ENCODE data around the gene TNMD. TPM values are rescaled to one million over a fixed set of nuclear protein-coding genes. Genes with fewer than 3 reads are reported as not detected.
"Not testable (repeated sequence)": the region's sequence is repeated elsewhere in the genome, so short reads cannot be mapped to it uniquely, and the experiment has no call there.

The TNMD gene
- 1 to 10 TPM in 1 of 4 donors, not detected in 3; 1.7 TPM for total RNA-seq

- intact Hi-C loops (cut with DNase I; ENCODE audit: low total_unique reads): no loop called here
- H3K9me3 ChIP-seq: no peaks in the 10 kb centered on the region
- H3K36me3 ChIP-seq: no peaks in the 10 kb centered on the region
- no peak for DNase-seq
- no peaks in the 10 kb centered on the region for H3K4me1 ChIP-seq
- H3K4me3 ChIP-seq: no peak within 1 kb of the TSS
- TF ChIP-seq POLR2A (IDR thresholded peaks at IDR 0.05): no peak
- no peak for TF ChIP-seq CTCF (IDR thresholded peaks at IDR 0.05)
- no peak within 1 kb of the TSS for H3K27ac ChIP-seq
- no peaks in the 10 kb centered on the region for H3K27me3 ChIP-seq
These were observed at the start of gene TNMD for GRCh38 chrX:100584611-100585010. Gene TNMD, plus strand, starts transcription at chrX:100584936. Its CDS starts 83 bp downstream, at chrX:100585019.

GRCh38 chrX:100565534-100565933 lies 19.2 kb upstream of the TNMD start:
- H3K27me3 ChIP-seq; H3K36me3 ChIP-seq; H3K9me3 ChIP-seq; intact Hi-C loops (cut with DNase I; ENCODE audit: low total_unique reads); H3K27ac ChIP-seq; H3K4me3 ChIP-seq; DNase-seq; H3K4me1 ChIP-seq: not testable (repeated sequence)

- no peaks in the 10 kb centered on the region for H3K4me1 ChIP-seq
- H3K27ac ChIP-seq: no peak overlapping the region
- H3K9me3 ChIP-seq: no peaks in the 10 kb centered on the region
- H3K4me3 ChIP-seq: no peak overlapping the region
- DNase-seq: no peak
- TF ChIP-seq CTCF (IDR thresholded peaks at IDR 0.05): no peak
- no peak for TF ChIP-seq POLR2A (IDR thresholded peaks at IDR 0.05)
- H3K36me3 ChIP-seq: no peaks in the 10 kb centered on the region
- intact Hi-C loops (cut with DNase I; ENCODE audit: low total_unique reads): no loop called here
- no peaks in the 10 kb centered on the region for H3K27me3 ChIP-seq
These were observed 2.0 kb downstream of the TNMD start for GRCh38 chrX:100586747-100587146.

GRCh38 chrX:100587861-100588260 lies 3.1 kb downstream of the TNMD start:
- Histone ChIP-seq H3K36me3 (no peaks in the 10 kb centered on the region), H3K27me3 (no peaks in the 10 kb centered on the region), H3K9me3 (no peaks in the 10 kb centered on the region), H3K27ac (no peak overlapping the region), H3K4me1 (no peaks in the 10 kb centered on the region), H3K4me3 (no peak overlapping the region)
- DNase-seq: no peak
- TF ChIP-seq POLR2A (IDR thresholded peaks at IDR 0.05): no peak
- no peak for TF ChIP-seq CTCF (IDR thresholded peaks at IDR 0.05)
- intact Hi-C loops (cut with DNase I; ENCODE audit: low total_unique reads): no loop called here

- no peak for TF ChIP-seq CTCF (IDR thresholded peaks at IDR 0.05)
- no peak for TF ChIP-seq POLR2A (IDR thresholded peaks at IDR 0.05)
- intact Hi-C loops (cut with DNase I; ENCODE audit: low total_unique reads): no loop called here
- H3K27ac ChIP-seq: no peak overlapping the region
- DNase-seq: no peak
- H3K36me3 ChIP-seq: no peaks in the 10 kb centered on the region
- no peak overlapping the region for H3K4me3 ChIP-seq
- H3K4me1 ChIP-seq: no peaks in the 10 kb centered on the region
- no peaks in the 10 kb centered on the region for H3K27me3 ChIP-seq
- no peaks in the 10 kb centered on the region for H3K9me3 ChIP-seq
These were observed 6.7 kb downstream of the TNMD start for GRCh38 chrX:100591256-100592051.

All from uterus (tissue), 4 donors.